Putamen (tissue), 1 donor: ENCODE data around the gene AK4.
A peak's percentile ranks its signal among the peaks of the same experiment; 100 is the strongest.
"Not testable (repeated sequence)": the region's sequence is repeated elsewhere in the genome, so short reads cannot be mapped to it uniquely, and the experiment has no call there.

Experiments
- DNase-seq: peaks from one replicate; pipeline ENCODE4 v3.0.0-alpha.2; 2016; ENCODE audit warnings: low spot score

The AK4 gene

DNA sequence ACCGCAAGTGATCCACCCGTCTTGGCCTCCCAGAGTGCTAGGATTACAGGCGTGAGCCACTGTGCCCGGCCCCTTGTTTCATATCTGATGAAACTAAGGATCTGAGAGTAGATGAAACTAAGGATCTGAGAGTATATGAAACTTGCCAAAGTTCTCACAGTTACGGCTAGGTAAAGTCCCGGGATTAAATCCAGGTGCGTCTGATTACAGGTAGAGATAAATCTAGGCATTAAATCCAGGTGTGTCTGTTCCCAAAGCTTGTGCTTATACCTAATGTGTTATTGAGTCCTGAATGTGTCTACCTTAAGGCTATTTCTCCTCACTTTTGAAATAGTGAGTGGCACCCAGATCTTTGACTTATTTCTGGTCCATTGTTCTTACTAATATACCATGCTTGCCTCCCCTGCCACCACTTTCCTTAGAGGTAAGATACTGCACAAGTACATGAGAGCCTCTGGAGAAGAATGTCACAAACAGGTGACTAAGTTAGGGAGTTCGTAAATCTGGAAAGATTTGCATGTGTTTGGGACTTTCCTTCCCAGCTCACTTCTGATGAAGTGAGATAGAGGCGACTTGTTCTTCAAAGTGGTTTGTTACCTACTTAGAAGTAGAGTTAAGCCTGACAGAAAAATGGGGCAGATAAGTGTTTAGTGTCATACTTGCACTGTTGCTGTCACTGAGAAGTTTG is 66.5 kb downstream of the AK4 start:
- DNase-seq: no peak

DNA sequence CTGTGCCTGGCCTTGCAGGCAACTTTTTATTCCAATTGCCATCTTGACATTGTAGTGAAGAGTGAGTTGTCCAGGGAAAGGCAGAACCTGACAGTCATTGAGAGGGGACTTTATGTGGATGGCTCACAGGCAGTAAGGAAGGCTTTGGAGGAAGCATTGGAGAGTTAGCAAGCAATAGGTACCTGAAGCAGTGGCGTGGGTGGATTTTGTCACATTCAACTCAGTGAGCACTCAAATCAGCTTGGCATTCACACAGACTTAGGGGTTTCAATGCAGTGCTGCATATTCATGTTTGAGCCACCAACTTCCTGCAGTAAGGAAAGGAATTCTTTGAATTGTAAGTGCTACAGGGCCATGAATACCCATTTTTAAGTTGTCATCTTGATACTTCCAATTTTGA is 69.0 kb downstream of the AK4 start:
- DNase-seq: no peak

- no peak for DNase-seq
These were observed 73.8 kb downstream of the AK4 start for GRCh38 chr1:65221638-65222339.

- DNase-seq: no peak
These were observed 74.4 kb downstream of the AK4 start for GRCh38 chr1:65222340-65222940.

- no peak for DNase-seq
These were observed 76.7 kb downstream of the AK4 start for GRCh38 chr1:65224681-65225091.

DNA sequence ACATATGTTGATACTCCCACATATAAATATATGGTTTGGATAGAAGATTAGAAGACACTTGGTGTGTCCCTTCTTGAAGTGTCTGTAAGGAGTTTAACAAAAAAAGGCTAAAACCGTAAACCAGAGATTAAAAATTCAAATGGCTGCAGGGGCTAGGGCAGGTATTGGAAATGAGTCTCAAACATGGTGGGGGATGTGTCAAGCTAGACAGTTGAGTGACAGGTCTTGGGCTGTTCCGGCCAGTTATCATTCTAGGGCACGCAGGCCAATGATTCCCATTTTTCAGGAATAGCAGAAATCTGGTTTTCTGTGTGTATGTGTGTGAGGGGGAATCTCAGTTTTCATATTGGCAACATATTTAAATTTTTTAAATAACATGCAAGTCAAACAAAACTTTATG is 77.2 kb downstream of the AK4 start:
- DNase-seq: no peak

DNA sequence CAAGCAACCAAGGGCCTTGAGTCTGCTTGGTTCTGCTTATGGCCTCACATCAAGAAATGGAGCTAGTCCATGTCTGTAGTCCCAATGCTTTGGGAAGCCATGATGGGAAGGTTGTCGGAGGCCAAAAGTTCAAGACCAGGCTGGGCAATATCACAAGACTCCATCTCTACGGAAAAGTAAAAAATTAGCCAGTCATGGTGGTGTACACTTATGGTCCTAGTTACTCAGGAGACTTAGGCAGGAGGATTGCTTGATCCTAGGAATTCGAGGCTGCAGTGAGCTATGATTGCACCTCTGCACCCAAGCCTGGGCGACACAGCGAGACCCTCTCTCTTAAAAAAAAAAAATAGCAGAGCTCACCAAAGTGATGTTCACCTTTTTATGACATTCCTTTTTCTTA is 81.2 kb downstream of the AK4 start:
- DNase-seq: no peak

DNA sequence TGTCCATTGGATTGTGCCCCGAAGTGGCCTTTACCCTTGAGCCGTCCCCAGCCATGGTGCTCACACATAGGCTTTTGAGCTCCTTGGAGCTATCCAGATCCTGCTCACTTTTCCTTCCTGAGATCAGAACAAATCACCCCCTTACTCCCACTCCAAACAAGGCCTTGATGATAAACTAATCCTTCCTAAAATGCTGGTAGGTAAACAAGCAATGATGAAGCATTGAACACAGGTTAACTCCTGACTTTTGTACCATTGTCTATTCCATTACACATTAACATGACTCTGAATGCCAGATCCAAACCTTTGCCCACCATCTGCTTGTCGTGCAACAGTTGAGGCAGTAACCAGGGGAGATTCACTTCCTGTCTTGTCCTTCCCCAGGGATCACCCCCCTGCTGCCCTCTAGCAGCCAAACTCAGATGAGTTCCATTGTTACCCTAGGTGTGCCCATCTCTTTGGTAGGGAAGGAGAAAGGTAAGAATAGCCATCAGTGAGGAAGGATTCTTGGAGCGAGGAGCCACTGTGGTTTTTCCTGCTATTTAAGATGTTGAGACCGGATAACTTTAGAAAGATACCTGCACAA is 81.8 kb downstream of the AK4 start:
- no peak for DNase-seq

DNA sequence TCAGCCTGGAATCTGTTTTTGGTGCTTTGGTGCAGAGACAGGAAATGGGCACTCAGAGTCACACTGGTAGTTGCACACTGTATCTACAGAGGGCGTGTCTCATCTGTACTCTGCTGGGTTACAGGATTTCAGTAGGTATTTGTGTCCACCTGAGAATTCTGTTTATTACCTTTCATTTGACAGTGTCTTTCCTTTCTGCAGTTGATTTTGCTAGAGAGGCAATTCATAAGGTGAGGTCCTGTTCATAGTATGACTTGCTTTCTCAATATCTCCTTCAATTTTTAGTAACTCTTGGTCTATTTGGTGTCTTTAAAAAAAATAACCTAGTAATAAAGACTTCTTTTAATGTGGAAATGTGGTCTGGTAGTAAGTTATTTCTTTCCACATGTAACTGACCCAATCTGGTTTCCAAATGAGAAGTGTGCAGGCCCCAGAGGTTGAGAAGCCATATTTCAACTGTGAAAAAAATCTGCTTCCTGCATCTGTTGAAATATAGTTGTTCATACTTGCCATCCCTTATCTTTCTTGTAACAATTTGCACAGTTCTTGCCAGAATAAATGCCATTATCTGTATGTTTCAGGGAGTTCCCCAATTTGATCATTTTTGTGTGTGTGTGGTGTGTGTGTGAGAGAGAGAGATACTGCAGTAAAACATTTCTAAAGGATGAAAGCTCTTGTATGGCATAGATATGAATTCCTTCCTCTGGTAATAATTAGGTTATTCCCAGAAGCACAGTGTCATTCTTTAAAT is 82.9 kb downstream of the AK4 start:
- no peak for DNase-seq

DNA sequence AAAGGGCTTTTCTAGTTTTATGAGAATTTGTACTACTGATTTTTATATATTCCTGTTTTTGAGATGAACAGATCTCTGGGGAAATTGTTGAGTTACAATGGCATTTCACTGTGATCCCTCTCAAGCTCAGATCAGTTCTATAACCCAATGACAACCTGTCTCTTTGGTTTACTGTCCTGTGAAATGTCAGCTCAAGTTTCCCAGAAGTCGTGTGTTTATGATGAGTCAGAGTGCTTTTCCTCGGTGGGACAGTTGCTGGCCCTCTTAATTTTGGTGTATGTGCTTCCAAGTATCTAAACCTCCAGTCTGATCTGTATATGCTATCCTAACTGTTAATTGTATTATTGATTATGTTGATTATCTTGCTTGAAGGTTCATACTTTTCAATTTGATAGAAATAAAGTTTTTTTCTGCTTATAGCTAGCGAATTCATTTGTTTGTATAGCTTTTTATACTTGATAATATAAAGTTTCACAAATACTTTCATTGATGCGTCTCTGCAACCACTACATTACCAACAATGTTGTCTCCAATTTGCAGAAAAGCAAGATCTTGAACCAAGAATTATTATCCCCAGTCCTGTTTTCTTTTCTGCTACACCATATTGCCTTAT is 83.8 kb downstream of the AK4 start:
- no peak for DNase-seq

- DNase-seq: no peak
These were observed 84.5 kb downstream of the AK4 start for GRCh38 chr1:65232461-65232990.

- no peak for DNase-seq
These were observed 85.8 kb downstream of the AK4 start for GRCh38 chr1:65233782-65234181.

DNA sequence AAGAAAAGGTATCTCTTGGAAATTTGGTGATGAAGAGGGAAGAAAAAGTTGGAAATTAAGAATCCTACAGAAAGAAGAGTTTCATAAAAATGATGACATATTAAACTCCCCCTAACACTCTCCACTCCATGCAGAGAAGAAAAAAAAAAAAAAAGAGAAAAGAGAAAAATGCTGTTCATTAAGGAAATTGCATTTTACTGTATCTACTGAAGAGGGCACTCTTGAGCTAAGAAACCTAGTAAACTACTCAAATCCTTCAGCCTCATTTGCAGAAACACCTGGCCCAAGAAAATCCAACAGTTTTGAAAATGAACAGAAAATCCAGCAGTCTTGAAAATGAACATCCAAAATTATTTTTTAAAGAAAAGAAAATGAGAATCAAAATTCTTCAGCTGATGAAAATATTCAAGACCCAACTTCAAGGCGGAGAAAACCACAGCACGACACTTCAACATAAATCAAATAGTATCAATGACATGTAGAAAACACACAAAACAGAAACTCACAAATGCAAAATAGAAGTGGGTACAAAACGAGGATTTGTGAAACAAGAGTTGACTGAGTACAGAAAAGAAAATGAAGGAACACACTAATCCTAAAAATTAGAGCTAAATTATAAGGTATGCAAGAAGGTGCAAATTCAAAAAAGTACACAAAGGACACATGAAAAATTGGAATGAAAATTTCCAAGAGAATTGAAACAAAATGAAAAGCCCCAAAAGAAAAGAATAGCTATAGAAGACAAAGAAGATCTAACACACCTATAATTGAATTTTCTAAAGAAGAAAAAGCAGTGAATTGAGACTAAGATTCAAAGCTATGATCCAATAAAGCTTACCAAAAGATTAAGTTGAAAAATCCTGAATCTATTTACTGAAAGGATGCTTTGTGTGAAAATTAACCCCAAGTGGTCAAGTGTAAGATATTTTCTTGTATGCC is 88.1 kb downstream of the AK4 start:
- DNase-seq: no peak

DNA sequence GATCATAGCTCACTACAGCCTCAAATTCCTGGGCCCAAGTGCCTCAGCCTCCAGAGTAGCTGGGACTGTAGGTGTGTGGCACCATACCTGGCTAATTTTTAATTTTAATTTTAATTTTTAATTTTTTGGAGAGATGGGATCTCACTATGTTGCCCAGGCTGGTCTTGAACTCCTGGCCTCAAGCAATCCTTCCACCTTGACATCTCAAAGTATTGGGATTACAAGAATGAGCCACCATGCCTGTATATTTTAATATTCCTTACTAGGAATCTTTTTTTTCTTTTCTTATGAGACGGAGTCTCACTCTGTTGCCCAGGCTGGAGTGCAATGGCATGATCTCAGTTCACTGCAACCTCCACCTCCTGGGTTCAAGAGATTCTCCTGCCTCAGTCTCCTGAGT is 89.1 kb downstream of the AK4 start:
- not testable (repeated sequence) for DNase-seq

DNA sequence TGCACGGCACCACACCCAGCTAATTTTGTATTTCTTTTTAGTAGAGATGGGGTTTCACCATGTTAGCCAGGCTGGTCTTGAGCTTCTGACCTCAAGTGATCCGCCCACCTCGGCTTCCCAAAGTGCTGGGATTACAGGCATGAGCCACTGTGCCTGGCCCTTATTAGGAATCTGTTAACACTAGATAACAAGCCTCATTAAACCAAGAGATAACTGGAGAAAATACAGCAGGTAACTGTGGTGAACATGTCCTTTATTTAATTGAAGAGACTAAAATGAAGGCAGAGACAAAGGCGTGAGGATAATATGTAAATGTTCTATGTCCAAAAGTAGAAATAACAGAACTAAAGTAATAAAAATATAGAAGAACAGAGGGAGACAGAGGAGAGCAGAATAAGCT is 89.5 kb downstream of the AK4 start:
- no peak for DNase-seq

DNA sequence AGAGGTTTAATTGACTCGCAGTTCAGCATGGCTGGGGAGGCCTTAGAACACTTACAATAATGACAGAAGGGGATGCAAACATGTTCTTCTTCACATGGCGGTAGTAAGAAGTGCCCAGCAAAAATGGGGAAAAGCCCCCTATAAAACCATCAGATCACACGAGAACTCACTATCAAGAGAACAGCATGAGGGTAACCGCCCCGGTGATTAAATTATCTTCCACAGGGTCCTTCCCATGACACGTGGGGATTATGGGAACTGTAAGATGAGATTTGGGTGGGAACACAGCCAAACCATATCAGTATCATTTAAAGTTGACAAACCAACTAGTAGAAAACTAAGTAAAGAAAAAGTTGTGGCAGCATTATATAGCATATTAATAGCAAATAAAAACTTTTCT is 90.0 kb downstream of the AK4 start:
- no peak for DNase-seq

GRCh38 chr1:65243491-65243890 is 95.5 kb downstream of the AK4 start:
- no peak for DNase-seq

DNA sequence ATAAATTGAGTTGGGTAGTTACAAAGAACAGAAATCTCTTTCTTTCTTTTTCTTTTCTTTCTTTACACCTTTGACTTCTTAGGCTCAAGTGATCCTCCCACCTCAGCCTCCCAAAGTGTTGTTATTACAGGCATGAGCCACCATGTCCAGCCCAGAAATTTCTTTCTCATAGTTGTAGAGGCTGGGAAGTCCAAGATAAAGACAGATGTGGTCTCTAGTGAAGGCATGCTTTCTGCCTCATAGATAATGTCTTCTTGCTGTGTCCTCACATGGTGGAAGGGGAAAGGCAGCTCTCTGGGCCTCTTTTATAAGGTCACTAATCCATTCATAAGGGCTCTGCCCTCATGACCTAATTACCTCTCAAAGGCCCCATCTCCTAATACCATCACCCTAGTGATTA is 97.3 kb downstream of the AK4 start:
- no peak for DNase-seq

- DNase-seq: peak; percentile 88
These were observed 99.7 kb downstream of the AK4 start for GRCh38 chr1:65247419-65248359.
